ENCODE results near the gene GSTT2. TPM values are rescaled to one million over a fixed set of nuclear protein-coding genes. Genes with fewer than 3 reads are reported as not detected.
"Not testable (repeated sequence)": the region's sequence is repeated elsewhere in the genome, so short reads cannot be mapped to it uniquely, and the experiment has no call there.

The GSTT2 gene
- total RNA-seq, 1 donor from 2014 or later = 0.50 TPM

GRCh38 chr22:23977304-23977703 is 2.6 kb upstream of the GSTT2 start:
- not testable (repeated sequence) for DNase-seq (ENCODE audit: low read depth); H3K36me3 ChIP-seq (ENCODE audit: control insufficient read depth, insufficient read depth, low read length); H3K4me3 ChIP-seq (ENCODE audit: low read depth, low read length); H3K27me3 ChIP-seq (ENCODE audit: control insufficient read depth, insufficient read depth, low read length)

- not testable (repeated sequence) for H3K4me3 ChIP-seq (ENCODE audit: low read depth, low read length); H3K27me3 ChIP-seq (ENCODE audit: control insufficient read depth, insufficient read depth, low read length); H3K36me3 ChIP-seq (ENCODE audit: control insufficient read depth, insufficient read depth, low read length); DNase-seq (ENCODE audit: low read depth)
Measured at GRCh38 chr22:23980567-23980966, 633 bp downstream of the GSTT2 start.

- DNase-seq (ENCODE audit: low read depth) = no peak
- no peaks in the 10 kb centered on the region for H3K27me3 ChIP-seq (ENCODE audit: control insufficient read depth, insufficient read depth, low read length)
- no peak overlapping the region for H3K4me3 ChIP-seq (ENCODE audit: low read depth, low read length)
- H3K36me3 ChIP-seq (ENCODE audit: control insufficient read depth, insufficient read depth, low read length) = no peaks in the 10 kb centered on the region
- peak; percentile 40 for TF ChIP-seq CTCF (IDR thresholded peaks at IDR 0.05; ENCODE audit: insufficient read depth, low read length, poor library complexity, severe bottlenecking)
Measured at GRCh38 chr22:23984430-23984829, 4.5 kb downstream of the GSTT2 start.

- H3K36me3 ChIP-seq (ENCODE audit: control insufficient read depth, insufficient read depth, low read length); H3K4me3 ChIP-seq (ENCODE audit: low read depth, low read length); H3K27me3 ChIP-seq (ENCODE audit: control insufficient read depth, insufficient read depth, low read length); DNase-seq (ENCODE audit: low read depth): not testable (repeated sequence)
Measured at GRCh38 chr22:23986089-23986488, 6.2 kb downstream of the GSTT2 start.

- H3K4me3 ChIP-seq (ENCODE audit: low read depth, low read length); H3K36me3 ChIP-seq (ENCODE audit: control insufficient read depth, insufficient read depth, low read length); H3K27me3 ChIP-seq (ENCODE audit: control insufficient read depth, insufficient read depth, low read length); DNase-seq (ENCODE audit: low read depth): not testable (repeated sequence)
Measured at GRCh38 chr22:23986538-23987178, 6.7 kb downstream of the GSTT2 start.

- not testable (repeated sequence) for H3K4me3 ChIP-seq (ENCODE audit: low read depth, low read length); DNase-seq (ENCODE audit: low read depth); H3K27me3 ChIP-seq (ENCODE audit: control insufficient read depth, insufficient read depth, low read length); H3K36me3 ChIP-seq (ENCODE audit: control insufficient read depth, insufficient read depth, low read length)
Measured at GRCh38 chr22:23989583-23990244, 9.8 kb downstream of the GSTT2 start.

- H3K27me3 ChIP-seq (ENCODE audit: control insufficient read depth, insufficient read depth, low read length); DNase-seq (ENCODE audit: low read depth); H3K4me3 ChIP-seq (ENCODE audit: low read depth, low read length); H3K36me3 ChIP-seq (ENCODE audit: control insufficient read depth, insufficient read depth, low read length): not testable (repeated sequence)
Measured at GRCh38 chr22:23993080-23993479, 13.1 kb downstream of the GSTT2 start.

GRCh38 chr22:23993581-23994177 is 13.7 kb downstream of the GSTT2 start:
- not testable (repeated sequence) for DNase-seq (ENCODE audit: low read depth); H3K36me3 ChIP-seq (ENCODE audit: control insufficient read depth, insufficient read depth, low read length); H3K4me3 ChIP-seq (ENCODE audit: low read depth, low read length); H3K27me3 ChIP-seq (ENCODE audit: control insufficient read depth, insufficient read depth, low read length)

GRCh38 chr22:23997092-23997491 is 17.2 kb downstream of the GSTT2 start:
- no peak overlapping the region for H3K4me3 ChIP-seq (ENCODE audit: low read depth, low read length)
- no peak for DNase-seq (ENCODE audit: low read depth)
- H3K27me3 ChIP-seq (ENCODE audit: control insufficient read depth, insufficient read depth, low read length) = no peaks in the 10 kb centered on the region
- no peaks in the 10 kb centered on the region for H3K36me3 ChIP-seq (ENCODE audit: control insufficient read depth, insufficient read depth, low read length)
- TF ChIP-seq CTCF (IDR thresholded peaks at IDR 0.05; ENCODE audit: insufficient read depth, low read length, poor library complexity, severe bottlenecking) = no peak

GRCh38 chr22:23999779-24000178 is 19.8 kb downstream of the GSTT2 start:
- not testable (repeated sequence) for H3K36me3 ChIP-seq (ENCODE audit: control insufficient read depth, insufficient read depth, low read length); DNase-seq (ENCODE audit: low read depth); H3K27me3 ChIP-seq (ENCODE audit: control insufficient read depth, insufficient read depth, low read length); H3K4me3 ChIP-seq (ENCODE audit: low read depth, low read length)
